ENCODE results near the gene MAP3K19.
A peak's percentile ranks its signal among the peaks of the same experiment; 100 is the strongest.
"Not testable (repeated sequence)": the region's sequence is repeated elsewhere in the genome, so short reads cannot be mapped to it uniquely, and the experiment has no call there.

MAP3K19 gene

GRCh38 chr2:134980639-134981038, 66.6 kb downstream of the MAP3K19 start:
- DNase-seq (ENCODE audit: low spot score), result no peak

DNA sequence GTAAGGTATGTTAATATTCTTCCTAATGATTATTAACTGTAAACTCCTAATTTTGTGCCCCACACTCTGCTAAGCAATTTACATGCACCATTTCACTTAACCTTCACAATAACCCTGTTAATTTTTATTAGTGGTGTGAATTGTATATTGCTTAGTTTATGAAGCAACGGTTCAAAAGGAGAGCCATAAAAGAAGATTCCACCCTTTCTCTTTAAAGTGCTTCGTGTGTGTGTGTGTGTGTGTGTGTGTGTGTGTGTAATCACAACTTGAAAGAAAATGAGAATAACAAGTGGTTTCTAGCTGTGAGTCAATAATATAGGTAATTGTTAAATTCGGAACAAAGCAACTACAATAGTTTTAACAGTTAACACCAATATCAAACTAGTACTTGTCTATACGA, 68.0 kb downstream of the MAP3K19 start:
- DNase-seq (ENCODE audit: low spot score), result no peak

DNA sequence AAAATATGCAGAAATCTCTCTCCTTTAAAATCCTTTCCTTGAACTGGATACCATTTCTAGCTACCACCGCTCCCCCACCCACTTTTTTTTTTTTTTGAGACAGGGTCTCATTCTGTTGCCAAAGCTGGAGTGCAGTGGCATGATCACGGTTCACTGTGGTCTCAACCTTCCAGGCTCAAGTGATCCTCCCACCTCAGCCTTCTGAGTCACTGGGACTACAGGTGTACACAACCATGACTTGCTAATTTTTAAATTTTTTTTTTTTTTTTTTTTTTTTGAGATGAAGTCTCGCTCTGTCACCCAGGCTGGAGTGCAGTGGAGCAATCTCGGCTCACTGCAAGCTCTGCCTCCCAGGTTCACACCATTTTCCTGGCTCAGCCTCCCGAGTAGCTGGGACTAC, 70.1 kb downstream of the MAP3K19 start:
- DNase-seq (ENCODE audit: low spot score), result not testable (repeated sequence)

DNA sequence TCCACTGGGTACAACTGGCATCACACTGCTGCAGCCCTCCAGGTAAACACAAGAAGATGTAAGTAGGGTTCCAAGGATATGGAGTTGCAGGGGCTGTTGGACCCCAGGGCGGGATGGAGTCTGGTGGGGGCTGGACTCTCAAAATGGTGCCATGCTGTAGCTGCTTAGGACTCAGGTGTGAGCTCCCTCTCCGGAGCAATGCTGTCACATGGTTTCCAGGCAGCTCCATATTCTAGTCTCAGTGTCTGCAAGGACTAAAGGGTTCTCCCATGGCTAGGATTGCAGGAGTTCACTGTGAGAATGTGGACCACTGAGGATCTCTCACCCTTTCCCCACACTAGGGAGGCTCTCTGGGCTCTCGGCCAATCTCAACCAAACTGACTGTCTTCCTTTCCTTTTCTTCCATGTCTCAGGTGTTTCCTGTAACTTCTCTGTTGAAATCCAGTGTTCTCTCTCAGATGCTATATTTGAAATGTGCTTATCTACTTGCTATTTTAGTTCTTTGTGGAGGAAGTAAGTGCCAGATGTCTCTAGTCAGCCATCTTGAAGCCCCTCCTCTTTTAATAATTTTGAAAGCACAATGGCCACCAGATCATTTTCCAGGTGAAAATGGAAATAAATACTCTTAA, 71.1 kb downstream of the MAP3K19 start:
- no peak for DNase-seq (ENCODE audit: low spot score)

DNA sequence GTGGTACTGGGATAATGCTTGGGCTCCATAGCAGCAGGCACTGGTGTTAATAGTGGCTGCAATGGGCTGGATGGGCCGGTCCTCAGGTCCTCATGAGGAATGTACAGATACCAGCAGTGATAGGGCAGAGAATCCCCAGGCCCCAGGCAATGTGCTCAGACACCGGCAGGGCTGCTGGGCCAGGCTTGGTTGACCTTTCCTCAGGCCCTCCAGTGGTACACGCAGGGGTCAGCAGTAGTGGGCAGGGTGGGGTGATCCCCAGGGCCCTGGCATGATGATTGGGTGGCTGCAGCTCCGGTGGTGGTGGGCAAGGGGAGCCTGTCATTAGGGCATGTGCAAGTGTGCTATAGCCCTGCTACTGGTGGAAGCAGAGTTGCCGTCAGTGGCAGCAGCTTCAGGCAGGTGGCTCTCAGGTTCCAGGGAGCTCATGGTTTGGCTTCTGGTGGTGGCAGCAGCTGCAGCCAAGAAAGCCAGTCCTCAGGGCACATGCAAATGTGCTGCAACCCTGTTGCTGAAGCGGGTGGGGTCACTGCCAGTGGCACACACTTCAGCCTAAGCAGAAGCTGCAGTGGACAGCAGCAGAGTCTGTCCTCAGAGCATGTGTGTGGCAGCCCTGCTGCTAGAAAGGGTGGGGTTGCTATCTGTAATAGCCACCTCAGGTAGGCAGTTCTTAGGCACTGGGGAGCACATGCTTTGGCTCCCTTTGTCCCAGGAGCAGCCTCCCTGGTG, 71.8 kb downstream of the MAP3K19 start:
- no peak for DNase-seq (ENCODE audit: low spot score)

- no peak for DNase-seq (ENCODE audit: low spot score)
These were observed 73.8 kb downstream of the MAP3K19 start for GRCh38 chr2:134973241-134974138.

- DNase-seq (ENCODE audit: low spot score), result not testable (repeated sequence)
These were observed 80.1 kb downstream of the MAP3K19 start for GRCh38 chr2:134967166-134967565.

DNA sequence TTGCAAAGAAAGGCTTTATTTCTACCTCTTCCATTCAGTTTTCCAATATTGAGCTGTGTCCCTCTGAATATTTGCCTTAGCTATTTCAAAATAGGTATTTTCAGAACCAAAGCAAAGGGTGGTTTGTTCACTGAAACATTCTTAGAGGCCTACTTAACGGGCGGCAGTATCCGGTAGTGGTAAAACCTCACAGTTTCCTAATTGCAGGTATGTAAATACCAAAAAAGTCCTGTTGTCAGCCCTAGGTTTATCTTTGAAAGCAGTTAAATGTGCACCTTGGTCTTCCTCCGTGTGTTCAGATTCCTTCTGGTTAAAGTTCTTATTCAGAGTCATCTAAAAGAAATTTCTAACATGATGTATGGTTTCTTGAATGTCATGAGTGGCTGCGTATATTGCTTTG, 89.8 kb downstream of the MAP3K19 start:
- DNase-seq (ENCODE audit: low spot score), result no peak

GRCh38 chr2:134955744-134956143, 91.5 kb downstream of the MAP3K19 start:
- no peak for DNase-seq (ENCODE audit: low spot score)

DNA sequence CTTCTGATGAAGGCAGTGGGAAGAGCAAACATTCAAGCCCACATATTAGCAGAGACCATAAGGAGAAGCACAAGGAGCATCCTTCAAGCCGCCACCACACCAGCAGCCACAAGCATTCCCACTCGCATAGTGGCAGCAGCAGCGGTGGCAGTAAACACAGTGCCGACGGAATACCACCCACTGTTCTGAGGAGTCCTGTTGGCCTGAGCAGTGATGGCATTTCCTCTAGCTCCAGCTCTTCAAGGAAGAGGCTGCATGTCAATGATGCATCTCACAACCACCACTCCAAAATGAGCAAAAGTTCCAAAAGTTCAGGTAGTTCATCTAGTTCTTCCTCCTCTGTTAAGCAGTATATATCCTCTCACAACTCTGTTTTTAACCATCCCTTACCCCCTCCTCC, 93.2 kb downstream of the MAP3K19 start:
- DNase-seq (ENCODE audit: low spot score), result peak; percentile 24

DNA sequence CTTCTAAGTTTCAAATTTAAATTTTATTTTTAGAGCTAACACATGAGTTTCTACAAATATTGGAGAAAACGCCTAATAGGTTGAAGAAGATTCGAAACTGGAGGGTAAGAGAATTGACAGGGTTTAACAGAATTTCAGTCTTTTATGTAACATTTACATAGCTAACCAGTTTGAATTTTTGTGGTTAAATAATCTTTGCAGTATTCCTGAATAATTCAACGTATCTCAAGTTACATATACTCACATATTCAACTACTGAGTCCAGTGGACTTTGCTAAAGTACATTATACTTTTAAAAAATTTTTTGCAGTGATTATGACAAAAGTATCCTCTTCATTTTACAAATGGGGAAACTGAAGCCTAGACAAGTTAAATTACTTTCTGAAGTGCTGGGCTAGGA, 94.6 kb downstream of the MAP3K19 start:
- DNase-seq (ENCODE audit: low spot score), result no peak

- DNase-seq (ENCODE audit: low spot score), result no peak
These were observed 96.4 kb downstream of the MAP3K19 start for GRCh38 chr2:134950886-134951285.

DNA sequence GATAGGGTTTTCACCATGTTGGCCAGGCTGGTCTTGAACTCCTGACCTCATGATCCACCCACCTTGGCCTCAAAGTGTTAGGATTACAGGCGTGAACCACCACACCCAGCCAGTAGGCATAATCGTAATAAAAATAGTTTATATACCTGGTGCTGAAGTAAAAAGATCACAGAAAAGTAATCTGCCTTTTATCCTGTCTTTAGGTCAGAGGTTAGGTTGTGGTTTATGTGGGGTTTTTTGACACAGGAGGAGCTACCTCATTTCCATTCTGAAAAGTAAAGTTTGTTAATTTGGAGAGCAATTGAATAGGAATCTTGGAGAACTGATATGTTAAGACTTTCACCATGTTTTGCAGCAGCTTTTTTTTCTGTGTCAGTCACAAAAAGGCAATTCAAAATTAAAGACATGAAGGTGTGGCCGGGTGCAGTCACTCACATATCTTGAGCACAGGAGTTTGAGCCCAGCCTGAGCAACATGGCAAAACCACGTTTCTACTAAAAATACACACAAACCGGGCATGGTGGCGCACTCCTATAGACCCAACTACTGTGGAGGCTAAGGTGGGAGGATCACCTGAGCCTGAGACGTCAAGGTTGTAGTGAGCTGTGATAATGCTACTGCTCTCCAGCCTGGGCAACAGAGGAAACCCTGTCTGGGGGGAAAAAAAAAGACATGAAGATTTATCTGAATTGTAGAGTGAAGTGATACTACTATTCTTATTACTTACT, 97.1 kb downstream of the MAP3K19 start:
- no peak for DNase-seq (ENCODE audit: low spot score)

GRCh38 chr2:134946073-134946472, 101.2 kb downstream of the MAP3K19 start:
- DNase-seq (ENCODE audit: low spot score), result no peak

- DNase-seq (ENCODE audit: low spot score), result no peak
These were observed 102.3 kb downstream of the MAP3K19 start for GRCh38 chr2:134944975-134945374.

DNA sequence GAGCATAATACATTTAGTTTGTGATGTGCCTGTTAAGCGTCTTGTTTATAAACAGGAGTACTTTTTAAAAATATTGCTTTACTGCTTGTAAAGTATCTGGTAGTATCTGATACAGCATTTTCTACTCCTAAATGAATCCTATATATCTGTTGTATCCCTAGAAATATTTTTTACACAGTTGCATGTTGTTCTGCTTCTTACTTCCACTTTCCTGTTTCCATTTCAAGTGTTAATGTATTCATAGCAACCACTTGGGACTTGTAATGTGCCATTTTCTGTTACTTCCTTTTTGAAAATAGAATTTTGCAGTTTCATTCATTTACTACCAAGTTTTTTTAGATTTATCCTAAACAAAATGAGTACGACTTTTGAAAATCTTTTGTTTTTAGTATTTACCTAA, 103.7 kb downstream of the MAP3K19 start:
- no peak for DNase-seq (ENCODE audit: low spot score)

- DNase-seq (ENCODE audit: low spot score), result no peak
These were observed 110.6 kb downstream of the MAP3K19 start for GRCh38 chr2:134936691-134937090.

- no peak for DNase-seq (ENCODE audit: low spot score)
These were observed 112.6 kb downstream of the MAP3K19 start for GRCh38 chr2:134934641-134935040.

GRCh38 chr2:134934150-134934549, 113.1 kb downstream of the MAP3K19 start:
- DNase-seq (ENCODE audit: low spot score), result no peak

DNA sequence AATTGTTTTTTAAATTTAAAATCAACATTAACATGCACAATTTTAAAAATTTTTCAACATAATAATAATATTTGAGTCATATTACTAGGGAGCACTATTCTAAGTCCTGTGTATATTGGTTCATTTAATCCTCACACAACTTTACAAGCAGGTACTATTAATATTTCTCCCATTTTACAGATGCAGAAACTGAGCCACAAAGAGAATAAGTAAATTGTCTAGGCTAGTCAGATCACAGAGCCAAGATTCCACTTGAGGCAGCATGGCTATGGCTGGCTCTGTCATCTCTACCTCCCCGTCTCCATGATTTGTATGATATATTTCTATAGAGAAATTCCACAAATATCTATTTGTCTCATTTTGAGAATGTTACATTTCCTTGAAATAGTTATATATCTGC, 113.5 kb downstream of the MAP3K19 start:
- DNase-seq (ENCODE audit: low spot score), result no peak

DNA sequence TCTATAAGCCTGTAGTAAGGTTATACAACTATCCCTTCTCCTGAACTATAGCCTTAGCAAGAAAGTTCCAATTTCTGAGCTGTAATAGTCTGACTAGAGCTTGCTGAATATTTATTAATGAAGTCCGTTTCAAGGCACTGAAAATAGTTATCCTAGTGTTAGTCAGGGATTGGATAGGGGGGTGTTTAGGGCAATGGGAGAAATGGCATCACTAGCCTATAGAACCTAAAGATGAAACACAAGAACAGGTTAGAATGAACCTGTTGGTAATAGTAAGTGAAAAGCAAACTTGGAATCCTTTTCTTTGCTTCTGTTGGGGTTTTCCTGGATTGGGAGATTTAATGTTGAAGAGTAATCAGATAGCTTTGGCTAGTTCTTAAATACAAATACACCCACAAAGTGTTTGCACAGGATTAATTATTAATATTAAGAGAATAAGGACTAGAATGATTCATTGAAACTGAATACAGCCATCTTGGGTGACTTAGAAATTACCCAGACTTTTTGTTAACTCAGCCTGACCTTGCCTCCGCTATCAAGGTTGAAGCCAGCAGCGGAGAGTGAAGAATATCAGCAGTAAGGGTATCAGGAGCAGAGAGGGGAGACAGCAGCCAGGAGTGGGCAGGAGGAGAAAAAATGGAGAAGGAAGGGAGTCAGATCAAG, 114.3 kb downstream of the MAP3K19 start:
- no peak for DNase-seq (ENCODE audit: low spot score)

- no peak for DNase-seq (ENCODE audit: low spot score)
These were observed 120.1 kb downstream of the MAP3K19 start for GRCh38 chr2:134927195-134927594.
